ENCODE results near the gene ADISSP. TPM values are rescaled to one million over a fixed set of nuclear protein-coding genes. Genes with fewer than 3 reads are reported as not detected.

The ADISSP gene
- total RNA-seq, 1 experiment from 2014 or later, result 110 TPM

DNA sequence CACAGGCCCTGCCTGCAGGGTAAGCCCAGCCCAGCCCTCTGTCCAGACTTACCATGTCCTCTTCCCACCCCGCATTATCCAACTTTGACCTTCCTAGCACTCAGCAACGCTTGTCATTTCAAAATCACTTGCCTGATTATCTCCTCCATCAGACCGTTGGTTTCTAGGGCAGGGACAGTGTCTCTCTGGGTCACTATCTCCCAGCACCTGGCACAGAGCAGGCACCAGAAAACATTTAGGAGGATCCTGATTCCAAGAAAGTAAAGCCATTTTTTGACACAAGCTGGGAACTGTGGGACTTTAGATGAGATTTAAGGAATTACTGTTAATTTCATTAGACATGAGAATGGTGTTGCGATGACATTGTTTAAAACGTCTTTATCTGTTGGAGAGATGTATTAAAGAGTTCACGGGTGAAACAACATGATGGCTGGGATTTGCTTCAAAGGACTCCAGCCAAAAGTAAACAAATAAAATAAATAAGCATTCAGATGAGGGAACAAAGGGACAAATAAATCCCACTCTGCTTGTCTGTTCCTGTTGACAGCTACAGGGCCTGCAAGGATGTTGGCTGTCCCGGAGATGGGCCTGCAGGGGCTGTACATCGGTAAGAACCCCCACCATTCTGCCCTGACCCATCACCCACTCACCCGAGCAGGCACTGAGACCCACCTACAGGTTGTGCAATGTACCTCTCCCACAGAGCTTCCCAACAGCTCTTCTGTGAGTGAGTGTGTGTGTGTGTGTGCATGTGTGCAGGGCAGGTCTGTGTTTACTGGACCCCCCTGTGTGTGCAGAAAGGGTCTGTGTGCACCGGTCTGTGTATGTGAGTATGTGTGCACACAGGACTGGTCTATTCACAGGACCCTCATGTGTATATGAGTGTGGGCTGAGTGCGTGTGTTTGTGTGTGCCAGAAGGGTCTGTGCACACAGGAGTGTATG is 29.2 kb downstream of the ADISSP start:
- no peak for DNase-seq (ENCODE audit: low spot score)

DNA sequence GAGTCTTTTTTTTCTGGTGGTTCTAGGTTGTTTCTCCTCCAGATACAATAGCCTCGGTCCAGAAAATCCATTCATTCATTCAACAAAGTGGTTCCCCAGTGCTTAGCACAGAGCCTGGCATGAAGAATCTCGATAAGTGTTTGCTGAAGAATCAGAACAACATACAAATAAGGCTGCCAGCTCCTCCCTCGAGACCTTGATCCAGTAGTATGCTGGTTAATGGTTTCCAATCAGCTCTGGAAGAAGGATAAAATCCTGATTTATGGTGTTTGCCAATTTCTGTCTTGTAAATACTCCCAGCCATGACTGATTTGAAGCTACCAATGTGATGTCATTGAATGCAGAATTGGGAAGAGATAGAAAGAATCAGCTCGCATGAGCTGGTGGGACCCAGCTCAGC is 31.8 kb downstream of the ADISSP start:
- DNase-seq (ENCODE audit: low spot score), result no peak

DNA sequence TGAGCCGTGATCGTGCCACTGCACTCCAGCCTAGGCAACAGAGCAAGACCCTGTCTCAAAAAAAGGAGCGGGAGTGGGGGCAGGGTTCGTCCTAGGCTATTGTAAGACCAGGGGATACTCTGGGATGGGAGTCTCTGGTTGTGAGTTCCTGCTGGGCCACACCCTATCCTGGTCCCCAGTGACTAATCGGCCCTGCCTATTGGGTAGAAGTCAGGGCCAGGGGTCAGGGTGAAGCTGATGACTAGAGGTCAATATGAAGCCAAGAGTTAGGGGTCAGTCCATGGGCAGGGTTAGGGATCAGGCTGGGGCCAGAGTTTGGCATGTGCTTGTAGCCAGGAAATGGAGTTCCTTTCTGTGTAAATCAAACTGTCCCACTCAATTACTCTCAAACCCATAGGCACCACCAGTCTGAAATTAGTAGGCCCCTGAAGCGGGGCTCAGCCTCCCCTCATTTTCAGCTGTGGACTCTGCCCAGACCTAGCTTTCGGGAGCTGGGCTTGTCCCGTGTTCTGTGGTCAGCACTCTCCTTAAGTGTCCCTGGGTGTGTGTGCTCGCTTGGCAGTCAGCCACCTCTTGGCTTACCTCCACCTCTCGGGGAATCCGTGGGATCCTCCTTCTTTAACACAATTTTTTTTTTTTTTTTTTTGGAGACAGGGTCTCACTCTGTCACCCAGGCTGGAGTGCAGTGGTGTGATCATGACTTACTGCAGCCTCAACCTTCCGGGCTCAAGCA is 33.3 kb downstream of the ADISSP start:
- peak; percentile 26 for DNase-seq (ENCODE audit: low spot score)

DNA sequence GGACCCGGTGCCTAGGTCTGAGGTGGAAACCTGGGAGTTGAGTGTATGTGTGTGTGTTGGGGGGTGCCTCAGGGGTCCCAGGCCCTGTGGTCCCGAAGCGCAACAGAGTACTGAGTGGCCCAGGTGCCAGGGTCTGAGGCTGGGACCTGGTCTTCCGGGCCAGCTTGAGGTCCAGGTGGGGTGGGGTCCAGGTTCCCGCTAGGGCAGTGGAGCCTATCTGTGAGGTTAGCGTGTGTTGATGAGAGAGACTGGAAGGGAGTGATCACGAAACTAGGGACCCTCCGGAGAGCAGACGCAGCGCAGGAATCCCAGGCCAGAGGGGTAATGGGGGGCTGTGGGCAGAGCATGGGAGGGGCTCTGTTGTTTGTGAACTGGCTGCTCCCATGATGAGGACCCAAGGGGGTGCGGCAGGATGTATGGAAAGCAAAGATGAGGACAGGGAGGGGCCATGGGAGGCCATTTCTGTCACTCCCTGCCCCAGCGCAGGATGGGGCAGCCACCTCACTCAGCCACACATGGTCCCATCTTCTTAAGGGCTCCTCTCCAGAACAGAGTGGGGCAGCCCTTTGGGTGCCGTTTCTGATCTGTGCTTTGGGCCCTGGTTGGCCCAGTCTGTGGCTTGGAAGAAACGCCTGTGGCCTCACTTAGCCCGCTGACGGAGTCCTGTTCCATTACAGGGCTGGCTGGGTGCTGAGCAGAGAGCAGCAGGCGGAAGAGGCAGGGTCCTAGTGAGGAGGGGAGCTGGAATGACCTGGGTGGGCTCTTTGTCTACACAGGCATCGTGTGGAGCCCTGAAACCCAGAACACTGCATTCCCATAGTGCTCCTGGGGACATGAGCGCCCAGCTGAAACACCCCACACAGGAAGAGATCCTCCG is 34.2 kb downstream of the ADISSP start:
- DNase-seq (ENCODE audit: low spot score), result no peak

DNA sequence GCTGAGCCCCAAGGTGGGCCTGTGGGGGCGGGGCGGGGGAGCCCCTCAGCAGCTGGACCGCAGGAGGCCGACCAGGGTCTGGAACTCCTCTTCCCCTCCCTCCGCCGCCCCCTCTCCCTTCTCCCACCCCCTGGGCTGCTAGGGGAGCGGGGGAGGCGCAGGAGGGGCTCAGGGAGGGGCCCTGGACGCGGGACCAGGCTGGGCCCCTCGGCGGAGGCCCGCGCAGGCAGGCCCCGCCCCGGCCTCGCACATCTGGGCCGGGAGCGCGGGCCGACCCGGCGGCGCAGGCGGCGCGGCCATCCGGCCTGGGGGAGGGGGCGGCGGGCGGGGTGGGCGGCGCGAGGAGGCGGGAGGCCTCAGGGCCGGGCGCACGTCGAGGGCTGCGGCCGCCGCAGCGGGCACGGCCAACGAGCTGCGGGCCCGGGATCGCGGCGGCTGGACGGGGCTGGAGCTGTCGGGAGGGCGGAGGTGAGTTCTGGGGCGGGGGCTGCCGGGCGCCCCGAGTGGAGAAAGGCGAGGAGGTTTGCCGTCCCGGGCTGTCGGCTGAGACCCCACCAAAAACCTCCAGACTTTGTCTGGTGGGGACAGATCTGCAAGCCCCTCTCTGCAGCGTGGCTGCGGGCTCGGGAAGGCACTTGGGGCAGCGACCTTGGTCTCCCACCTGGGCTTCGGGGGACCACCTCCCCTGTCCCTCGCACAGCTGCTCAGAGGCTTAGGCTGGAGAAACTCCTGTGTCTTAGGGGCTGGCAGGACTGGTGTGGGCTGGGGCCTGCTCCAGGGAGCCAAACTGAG is 35.0 kb downstream of the ADISSP start, which contains the start of gene HSPA12B:
TSS of gene HSPA12B (plus strand) at position 359 of the 792 bp plus-strand sequence. CDS start 5,990 bp downstream, outside the sequence.
- no peak for DNase-seq (ENCODE audit: low spot score)

DNA sequence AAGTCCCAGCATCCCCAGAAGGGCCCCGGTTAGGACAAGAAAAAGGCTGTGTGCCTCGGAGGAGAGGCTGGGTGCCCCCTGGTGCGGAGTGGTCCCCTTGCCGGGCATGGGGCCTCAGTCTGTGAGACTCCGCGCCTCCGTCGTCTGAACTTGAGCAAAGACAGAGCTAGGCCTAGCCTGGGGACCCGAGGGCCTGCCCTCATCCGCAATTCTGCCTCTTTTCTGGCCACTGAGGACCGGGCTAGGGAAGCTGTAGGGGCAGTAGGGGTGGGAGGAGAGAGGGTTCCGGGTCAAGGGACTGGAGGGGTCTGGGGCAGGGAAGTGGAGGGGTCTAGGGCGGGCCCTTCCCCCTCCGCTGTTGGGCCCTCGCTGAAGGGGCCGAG is 35.6 kb downstream of the ADISSP start:
- DNase-seq (ENCODE audit: low spot score), result no peak

DNA sequence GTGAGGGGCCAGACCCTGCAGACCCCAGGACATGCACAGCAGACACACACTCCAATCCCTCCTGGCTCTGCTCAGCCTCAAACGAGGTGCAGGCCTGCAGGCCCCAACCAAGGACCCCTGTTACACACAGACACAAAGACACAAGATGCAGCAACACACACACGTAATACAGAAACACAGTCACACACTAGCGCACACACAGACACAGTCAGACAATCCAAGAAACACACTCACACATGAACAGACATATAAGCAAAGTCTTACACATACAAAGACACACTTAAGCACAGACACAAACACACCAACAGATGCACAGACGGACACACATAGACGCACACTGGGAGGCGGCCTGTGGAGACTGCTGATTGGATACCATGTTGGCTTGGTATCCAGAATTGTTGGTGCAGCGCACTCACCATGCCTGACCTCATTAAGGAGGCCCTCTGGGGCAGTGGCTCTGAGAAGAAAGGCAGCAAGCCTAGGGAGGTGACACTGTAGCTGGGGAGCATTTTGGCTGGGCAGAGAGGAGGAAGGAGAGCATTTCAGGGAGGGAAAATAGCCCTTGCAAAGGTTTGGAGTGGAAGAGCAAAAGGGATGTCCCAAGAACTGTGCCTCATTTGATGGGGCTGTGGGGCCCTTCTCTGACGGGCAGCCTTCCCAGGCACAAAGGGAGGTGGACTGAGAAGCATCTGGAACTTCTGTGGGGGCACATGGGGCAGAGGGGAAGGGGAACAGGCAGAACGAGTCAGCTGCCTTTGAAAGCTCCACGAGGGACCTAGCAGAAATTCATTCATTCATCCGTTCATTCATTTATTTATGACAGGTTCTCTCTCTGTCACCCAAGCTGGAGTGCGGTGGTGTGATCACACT is 36.5 kb downstream of the ADISSP start:
- no peak for DNase-seq (ENCODE audit: low spot score)

DNA sequence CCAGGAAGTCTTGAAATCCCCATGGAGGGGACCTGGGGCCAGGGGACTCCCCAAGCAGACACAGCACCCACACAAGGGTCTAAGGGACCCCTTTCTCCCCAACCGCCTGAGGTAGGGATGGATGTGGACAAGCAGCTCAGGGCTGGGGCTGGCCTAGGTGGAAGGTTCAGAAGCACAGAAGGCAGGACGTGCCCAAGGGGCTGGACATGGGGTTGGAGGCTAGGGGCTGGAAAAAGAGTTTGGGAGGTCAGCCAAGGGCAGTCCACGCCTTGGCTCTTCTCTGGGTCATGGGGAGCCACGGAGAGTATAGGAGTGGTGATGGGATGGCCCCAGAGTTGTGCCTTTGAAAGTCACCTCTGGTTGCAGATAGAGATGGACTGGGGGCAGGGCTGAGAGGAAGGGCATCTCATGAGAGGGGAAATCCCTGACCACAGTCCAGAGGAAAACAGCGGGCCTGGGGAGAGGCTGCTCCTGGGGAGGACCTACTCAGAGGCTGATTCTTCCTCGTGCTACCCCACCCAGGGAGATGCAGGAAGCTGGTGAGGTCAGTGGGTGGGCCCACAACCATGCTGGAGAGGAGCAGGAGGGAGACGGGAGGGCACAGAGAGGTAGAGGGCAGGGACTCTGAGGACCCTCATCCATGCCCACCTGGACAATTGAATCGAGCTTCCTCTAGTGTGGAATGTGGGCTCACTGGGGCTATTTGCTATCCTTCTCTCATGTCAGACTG is 37.6 kb downstream of the ADISSP start:
- DNase-seq (ENCODE audit: low spot score), result peak; percentile 73

DNA sequence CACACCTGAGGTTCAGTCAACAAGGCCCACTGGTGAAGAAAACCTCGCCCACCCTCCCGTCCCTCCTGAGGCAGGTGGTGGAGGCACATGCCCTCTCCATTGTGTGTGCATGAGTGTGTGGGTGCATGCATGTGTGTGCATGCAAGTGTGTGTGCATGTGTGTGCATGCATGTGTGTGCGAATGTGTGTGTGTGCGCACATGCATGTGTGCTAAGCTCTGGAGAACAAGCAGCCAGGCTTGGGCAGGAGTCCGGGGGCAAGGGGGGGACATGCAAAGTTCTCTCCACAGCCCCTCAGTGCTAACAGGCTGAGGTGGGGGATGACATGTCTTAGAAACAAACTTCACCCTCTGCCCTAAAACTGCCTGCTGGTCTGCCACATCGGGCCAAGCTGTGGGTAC is 38.2 kb downstream of the ADISSP start:
- DNase-seq (ENCODE audit: low spot score), result no peak

DNA sequence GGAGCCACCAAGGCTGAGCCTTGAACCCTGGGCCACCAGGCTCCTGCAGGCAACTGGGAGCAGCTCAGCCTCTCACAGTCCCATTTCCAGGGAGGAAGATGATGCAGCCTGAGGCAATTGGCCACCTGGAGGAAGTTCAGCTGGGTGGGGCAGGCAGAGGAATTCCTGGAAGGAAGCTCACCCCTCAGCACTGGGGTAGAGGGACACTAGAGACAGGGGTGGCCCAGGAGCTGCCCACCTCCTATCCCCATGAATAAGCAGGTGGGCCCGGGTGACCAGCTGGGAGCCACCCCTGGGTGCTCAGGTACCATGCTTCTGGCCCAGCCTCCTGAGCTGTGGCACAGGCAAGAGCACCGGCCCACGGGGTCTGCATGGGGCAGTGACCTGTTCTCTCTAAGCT is 38.7 kb downstream of the ADISSP start:
- DNase-seq (ENCODE audit: low spot score), result peak; percentile 28

DNA sequence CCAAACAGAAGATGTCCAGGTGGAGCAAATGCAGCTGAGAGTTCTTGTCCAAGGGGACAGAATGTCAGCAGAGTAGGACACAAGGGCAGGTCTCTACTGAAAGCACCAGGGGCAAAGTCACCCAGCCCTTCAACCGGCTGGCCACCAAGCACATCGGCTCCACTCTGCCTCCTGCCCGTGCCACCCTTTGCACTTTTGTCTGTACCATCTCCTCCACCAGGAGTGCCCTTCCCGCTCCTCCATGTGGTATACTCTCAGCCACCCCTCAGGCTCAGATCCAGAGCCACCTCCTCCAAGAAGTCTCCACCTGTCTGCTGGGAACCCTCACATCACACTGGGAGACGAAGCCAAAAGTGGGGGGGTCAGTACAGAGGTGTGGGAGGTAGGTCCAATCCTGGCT is 39.2 kb downstream of the ADISSP start:
- DNase-seq (ENCODE audit: low spot score), result no peak

DNA sequence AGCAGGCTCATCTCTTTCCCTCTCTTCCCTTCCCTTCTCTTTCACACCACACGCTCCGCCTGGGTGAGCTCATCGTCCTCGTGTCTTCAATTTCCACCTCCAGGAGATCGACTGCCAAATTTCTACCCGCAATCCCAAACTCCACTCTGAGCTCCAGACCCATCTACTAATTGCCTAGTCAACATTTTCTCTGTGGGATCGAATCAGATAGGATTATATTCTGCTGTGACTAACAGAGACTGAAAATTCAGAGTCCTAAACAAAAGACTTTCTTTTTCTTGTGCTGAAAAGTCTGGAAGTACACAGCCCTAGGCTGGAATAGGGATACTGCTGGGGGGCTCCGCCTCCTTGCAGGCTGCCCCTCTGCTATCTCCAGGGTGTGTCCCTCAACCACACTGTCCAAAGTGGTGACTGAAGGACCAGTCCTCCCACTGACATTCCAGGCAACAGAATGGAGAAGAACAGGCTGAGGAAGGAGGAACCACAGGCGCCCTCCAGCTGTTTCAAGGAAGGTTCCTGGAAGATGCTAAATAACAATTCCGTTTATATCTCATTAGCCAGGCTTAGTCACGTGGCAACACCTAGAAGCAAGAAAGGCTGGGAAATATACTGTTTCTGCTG is 40.0 kb downstream of the ADISSP start:
- peak; percentile 57 for DNase-seq (ENCODE audit: low spot score)

DNA sequence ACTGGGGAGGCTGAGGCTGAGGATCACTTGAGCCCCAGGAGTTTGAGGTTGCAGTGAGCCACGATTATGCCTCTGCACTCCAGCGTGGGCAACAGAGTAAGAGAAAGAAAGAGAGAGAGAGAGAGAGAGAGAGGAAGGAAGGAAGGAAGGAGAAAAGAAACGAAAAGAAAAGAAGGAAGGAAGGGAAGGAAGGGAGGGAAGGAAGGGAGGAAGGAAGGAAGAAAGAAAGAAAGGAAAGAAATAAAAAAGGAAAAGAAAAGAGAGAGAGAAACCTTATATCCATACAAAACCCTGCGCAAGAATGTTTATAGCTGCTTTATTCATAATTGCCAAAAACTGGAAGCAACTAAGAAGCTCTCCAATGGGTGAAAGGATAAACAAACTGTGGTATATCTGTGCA is 43.2 kb downstream of the ADISSP start:
- no peak for DNase-seq (ENCODE audit: low spot score)

DNA sequence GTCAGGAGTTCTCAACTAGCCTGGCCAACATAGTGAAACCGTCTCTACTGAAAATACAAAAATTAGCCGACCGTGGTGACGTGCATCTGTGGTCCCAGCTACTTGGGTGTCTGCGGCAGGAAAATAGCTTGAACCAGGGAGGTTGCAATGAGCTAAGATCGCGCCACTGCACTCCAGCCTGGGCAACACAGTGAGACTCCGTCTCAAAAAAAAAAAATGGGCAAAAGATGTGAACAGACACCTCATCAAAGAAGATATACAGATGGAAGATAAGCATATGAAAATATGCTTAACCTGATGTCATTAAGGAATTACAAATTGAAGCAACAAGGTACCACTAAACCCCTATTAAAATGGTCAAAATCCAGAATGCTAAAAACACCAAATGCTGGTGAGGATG is 44.3 kb downstream of the ADISSP start:
- no peak for DNase-seq (ENCODE audit: low spot score)

DNA sequence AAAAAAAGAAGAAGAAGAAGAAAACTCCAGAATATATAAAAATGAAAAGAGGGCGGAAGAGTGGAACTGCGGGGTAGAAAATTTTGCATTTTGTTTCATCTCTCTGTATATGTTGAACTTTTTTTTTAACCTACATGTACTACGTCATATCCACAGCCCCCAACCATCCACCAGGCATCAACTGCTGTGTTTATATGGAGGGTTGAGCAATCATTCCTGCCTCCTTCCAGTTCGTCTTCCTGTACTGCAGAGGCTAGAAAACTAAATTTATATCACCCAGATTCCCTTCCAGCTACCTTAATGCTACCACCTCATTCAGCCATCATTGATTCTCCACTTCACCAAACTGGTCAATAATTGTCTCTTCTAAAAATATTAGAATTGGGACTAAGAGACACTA is 45.6 kb downstream of the ADISSP start:
- no peak for DNase-seq (ENCODE audit: low spot score)

DNA sequence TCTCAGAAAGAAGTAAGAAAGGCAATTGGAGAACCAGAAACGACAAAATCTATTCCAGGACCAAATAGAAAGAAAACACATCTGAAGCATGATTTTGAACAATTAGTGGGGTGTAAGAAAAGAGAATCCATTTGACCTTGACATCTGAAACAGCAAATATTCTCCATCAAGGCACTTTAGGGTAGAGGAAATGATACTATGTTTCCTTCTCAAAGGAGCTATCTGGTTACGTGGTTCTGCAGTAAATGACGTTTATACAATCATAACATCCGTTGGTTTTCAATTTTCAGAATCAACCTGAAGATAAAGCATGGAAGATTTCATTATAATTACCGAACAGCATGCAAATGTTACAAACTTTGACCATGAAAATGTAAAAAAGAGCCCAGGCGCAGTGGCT is 46.9 kb downstream of the ADISSP start:
- no peak for DNase-seq (ENCODE audit: low spot score)

DNA sequence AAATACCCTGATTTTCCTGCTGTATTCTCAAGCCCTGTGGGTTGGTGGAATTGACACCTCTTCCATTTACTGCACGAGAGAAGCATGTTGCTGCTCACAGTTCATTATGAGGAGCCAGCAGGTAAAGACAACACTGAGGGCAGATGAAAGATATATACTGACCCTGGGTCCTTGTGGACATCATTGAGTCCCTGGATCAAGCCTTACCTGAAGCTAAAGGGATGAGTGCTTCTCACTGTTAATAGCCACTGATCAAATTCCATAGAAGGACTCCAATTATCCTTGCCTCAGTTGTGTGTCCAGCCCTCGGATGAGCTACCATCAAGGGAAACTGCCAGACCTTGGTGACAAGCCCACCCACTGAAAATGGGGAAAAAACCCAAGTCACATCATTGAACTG is 47.5 kb downstream of the ADISSP start:
- no peak for DNase-seq (ENCODE audit: low spot score)

DNA sequence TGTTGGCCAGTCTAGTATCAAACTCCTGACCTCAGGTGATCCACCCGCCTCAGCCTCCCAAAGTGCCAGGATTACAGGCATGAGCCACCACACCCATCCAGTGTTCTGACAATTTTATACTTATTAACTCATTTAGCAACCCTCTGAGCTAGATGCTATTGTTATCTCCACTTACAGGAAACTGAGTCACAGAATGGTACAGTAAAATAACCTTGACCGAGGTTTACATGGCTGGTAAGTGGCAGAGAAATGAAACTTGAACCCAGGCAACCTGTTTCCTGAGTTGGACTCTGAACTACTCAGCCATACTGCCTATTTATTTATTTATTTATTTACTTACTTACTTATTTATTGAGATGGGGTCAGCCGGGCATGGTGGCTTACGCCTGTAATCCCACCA is 48.5 kb downstream of the ADISSP start:
- DNase-seq (ENCODE audit: low spot score), result no peak
